IMR-90 (cell line): ENCODE measurements around the gene SLC34A2. TPM values are rescaled to one million over a fixed set of nuclear protein-coding genes. Genes with fewer than 3 reads are reported as not detected.

ENCODE experiments used
- ATAC-seq: fragments of 200-7000 bp; cut with Tn5 transposase; 2 replicates; pipeline ENCODE4 v1.9.1; 2020; ENCODE audit warnings: low read depth, mild to moderate bottlenecking, moderate library complexity
- BruUV-seq: library from RNA; stranded (reverse); fragments of 400-500 nt; replicated peaks from 2 replicates; lab custom pipeline; 2021; lab: Mats Ljungman, UMichigan
- CTCF ChIA-PET: fragments of 300-600 bp; formaldehyde crosslinking; extraction: SDS; loops from one replicate; lab custom pipeline; 2021; ENCODE audit warnings: antibody characterized with exemption; lab: Yijun Ruan, JAX
- POLR2A ChIA-PET: fragments of 300-600 bp; sonication (Branson Sonifier 250); formaldehyde crosslinking; loops from one replicate; lab custom pipeline; 2022; ENCODE audit warnings: antibody characterized with exemption; ENCODE audit not compliant: unreplicated experiment; lab: Charles Lee
- DNase-seq: peaks from one replicate; pipeline ENCODE4 v3.0.0; 2013
- H2AFZ ChIP-seq: replicated peaks from 2 replicates; pipeline ENCODE3; 2013; ENCODE audit warnings: low read length, mild to moderate bottlenecking; ENCODE audit not compliant: poor library complexity
- H2AK5ac ChIP-seq: 2 replicates; pipeline ENCODE4 v1.6.1; 2013; ENCODE audit warnings: low read depth, low read length, inconsistent platforms
- H2AK9ac ChIP-seq: replicated peaks from 2 replicates; pipeline ENCODE3; 2013; ENCODE audit warnings: mild to moderate bottlenecking, low read depth, low read length, moderate library complexity; ENCODE audit not compliant: poor library complexity
- H2BK120ac ChIP-seq: 2 replicates; pipeline ENCODE4 v1.6.1; 2013; ENCODE audit warnings: low read depth, low read length, inconsistent platforms
- H2BK15ac ChIP-seq: 3 replicates; pipeline ENCODE4 v1.6.1; 2013; ENCODE audit warnings: low read depth, low read length, inconsistent platforms
- H2BK20ac ChIP-seq: 2 replicates; pipeline ENCODE4 v1.6.1; 2013; ENCODE audit warnings: low read depth, mild to moderate bottlenecking, inconsistent platforms, low read length, moderate library complexity
- H2BK5ac ChIP-seq: 2 replicates; pipeline ENCODE4 v1.6.1; 2013; ENCODE audit warnings: mild to moderate bottlenecking, low read depth, low read length, inconsistent platforms; ENCODE audit not compliant: poor library complexity, severe bottlenecking
- H3K14ac ChIP-seq: replicated peaks from 2 replicates; pipeline ENCODE4 v1.6.1; 2013; ENCODE audit warnings: low read depth, low read length, inconsistent platforms
- H3K18ac ChIP-seq: 2 replicates; pipeline ENCODE4 v1.6.1; 2013; ENCODE audit warnings: low read depth, low read length, control low read depth
- H3K23ac ChIP-seq: 2 replicates; pipeline ENCODE4 v1.6.1; 2013; ENCODE audit warnings: low read depth, low read length, inconsistent platforms
- H3K27ac ChIP-seq: 2 replicates; pipeline ENCODE4 v1.5.1; 2013; ENCODE audit warnings: mild to moderate bottlenecking, control low read depth, low read length; ENCODE audit not compliant: insufficient read depth
- H3K27me3 ChIP-seq: 2 replicates; pipeline ENCODE4 v1.6.1; 2013; ENCODE audit warnings: low read length; ENCODE audit not compliant: control insufficient read depth, insufficient read depth
- H3K36me3 ChIP-seq: 2 replicates; pipeline ENCODE4 v1.6.1; 2013; ENCODE audit warnings: low read length, mixed read lengths; ENCODE audit not compliant: control insufficient read depth, insufficient read depth
- H3K4ac ChIP-seq: 2 replicates; pipeline ENCODE4 v1.6.1; 2013; ENCODE audit warnings: low read depth, low read length, inconsistent platforms
- H3K4me1 ChIP-seq: 2 replicates; pipeline ENCODE4 v1.6.1; 2013; ENCODE audit warnings: low read length, mixed read lengths; ENCODE audit not compliant: control insufficient read depth, insufficient read depth
- H3K4me2 ChIP-seq: 2 replicates; pipeline ENCODE4 v1.6.1; 2013; ENCODE audit warnings: low read depth, mild to moderate bottlenecking, control low read depth, low read length, moderate library complexity
- H3K4me3 ChIP-seq: 2 replicates; pipeline ENCODE4 v1.5.1; 2013; ENCODE audit warnings: low read depth, mild to moderate bottlenecking, control low read depth, low read length, moderate library complexity; ENCODE audit not compliant: insufficient read depth
- H3K56ac ChIP-seq: 2 replicates; pipeline ENCODE4 v1.6.1; 2013; ENCODE audit warnings: low read length, inconsistent platforms; ENCODE audit not compliant: insufficient read depth; ENCODE audit errors: extremely low read depth
- H3K79me1 ChIP-seq, 2 experiments: 2 replicates each; pipeline ENCODE4 v1.6.1; 2013; ENCODE audit warnings: low read length in 2 of 2, inconsistent platforms in 1 of 2, low read depth in 1 of 2
- H3K9ac ChIP-seq: 2 replicates; pipeline ENCODE4 v1.6.1; 2013; ENCODE audit warnings: low read depth, low read length, control low read depth
- H3K9me1 ChIP-seq: 2 replicates; pipeline ENCODE4 v1.6.1; 2013; ENCODE audit warnings: low read length, inconsistent platforms; ENCODE audit not compliant: insufficient read depth
- H3K9me3 ChIP-seq: 2 replicates; pipeline ENCODE4 v1.6.1; 2013; ENCODE audit warnings: low read length; ENCODE audit not compliant: control insufficient read depth, insufficient read depth
- H4K20me1 ChIP-seq: 2 replicates; pipeline ENCODE4 v1.6.1; 2013; ENCODE audit warnings: low read length, inconsistent platforms; ENCODE audit not compliant: insufficient read depth
- H4K5ac ChIP-seq: 2 replicates; pipeline ENCODE4 v1.6.1; 2013; ENCODE audit warnings: mild to moderate bottlenecking, low read depth, low read length, control low read depth
- H4K8ac ChIP-seq, 2 experiments: 2 replicates each; pipeline ENCODE4 v1.6.1; 2013; ENCODE audit warnings: low read depth in 2 of 2, low read length in 2 of 2, control low read depth in 1 of 2, inconsistent platforms in 1 of 2
- H4K91ac ChIP-seq: 2 replicates; pipeline ENCODE4 v1.6.1; 2013; ENCODE audit warnings: low read depth, low read length, inconsistent platforms; ENCODE audit not compliant: insufficient read depth
- BHLHE40 ChIP-seq: fragments of 150-350 bp; IDR thresholded peaks from 2 replicates; pipeline ENCODE4 v1.6.1; 2016; ENCODE audit warnings: mild to moderate bottlenecking, low read depth, low read length
- CEBPB ChIP-seq: IDR thresholded peaks from 2 replicates; pipeline ENCODE4 v1.6.1; 2012; ENCODE audit warnings: low read depth, low read length, improper control_type of control experiment
- CHD1 ChIP-seq: IDR thresholded peaks from 2 replicates; pipeline ENCODE4 v1.6.1; 2012; ENCODE audit warnings: low read depth, low read length, improper control_type of control experiment
- CTCF ChIP-seq: conservative IDR thresholded peaks from 2 replicates; pipeline ENCODE4 v1.5.1; 2012; ENCODE audit warnings: mild to moderate bottlenecking, low read depth, low read length, improper control_type of control experiment
- FOS ChIP-seq: fragments of 150-350 bp; IDR thresholded peaks from 2 replicates; pipeline ENCODE4 v1.6.1; 2016; ENCODE audit warnings: low read depth, low read length
- MAFK ChIP-seq: IDR thresholded peaks from 2 replicates; pipeline ENCODE4 v1.6.1; 2012; ENCODE audit warnings: low read depth, low read length, improper control_type of control experiment
- MAZ ChIP-seq: IDR thresholded peaks from 2 replicates; pipeline ENCODE4 v1.6.1; 2012; ENCODE audit warnings: low read depth, mild to moderate bottlenecking, low read length, improper control_type of control experiment, moderate library complexity, borderline replicate concordance
- NFE2L2 ChIP-seq: fragments of 150-350 bp; IDR thresholded peaks from 2 replicates; pipeline ENCODE4 v1.6.1; 2016; ENCODE audit warnings: low read depth, mild to moderate bottlenecking, low read length
- POLR2A ChIP-seq: IDR thresholded peaks from 2 replicates; pipeline ENCODE4 v1.6.1; 2012; ENCODE audit warnings: mild to moderate bottlenecking, low read depth, low read length
- RCOR1 ChIP-seq: IDR thresholded peaks from 2 replicates; pipeline ENCODE4 v1.6.1; 2012; ENCODE audit warnings: mild to moderate bottlenecking, low read length, improper control_type of control experiment; ENCODE audit not compliant: insufficient replicate concordance
- SMC3 ChIP-seq: fragments of 150-350 bp; IDR thresholded peaks from 2 replicates; pipeline ENCODE4 v1.6.1; 2016; ENCODE audit warnings: low read depth, mild to moderate bottlenecking, antibody characterized with exemption, low read length, moderate library complexity
- WGBS, 2 experiments: methylation state at CpG; one replicate each; pipeline versions ENCODE4 v1.1.5 to v1.1.7; 2013; ENCODE audit warnings: missing lambda C conversion rate in 2 of 2; ENCODE audit not compliant: insufficient read length in 1 of 2; ENCODE audit errors: extremely low coverage in 2 of 2; 5-methylcytosine and 5-hydroxymethylcytosine counted together
- dilution Hi-C: fragments of 300-500 bp; cut with HindIII; formaldehyde crosslinking; loops from one replicate; pipeline ENCODE4 v1.14.3; 2018; ENCODE audit warnings: low sequenced_read_pairs; ENCODE audit not compliant: unreplicated experiment
- in situ Hi-C: fragments of 300-500 bp; cut with MboI; formaldehyde crosslinking; loops from 3 replicates; pipeline ENCODE4 v1.14.3; 2019; ENCODE audit warnings: low sequenced_read_pairs, inconsistent platforms, mixed read lengths
- intact Hi-C: fragments of 100-400 bp; cut with micrococcal nuclease; formaldehyde crosslinking; loops from 2 replicates; pipeline ENCODE4 v1.10.0; 2022
- polyA plus RNA-seq, 3 experiments: library from polyadenylated mRNA; depleted of rRNA; stranded (reverse); fragments of >200 nt; gene quantifications; 2 replicates each; pipeline ENCODE4 v1.2.3, GENCODE V29; 2012; ENCODE audit warnings: low replicate concordance in 1 of 3
- total RNA-seq: library from RNA; depleted of rRNA; stranded (reverse); fragments of >200 nt; gene quantifications from 2 replicates; pipeline ENCODE4 v1.2.3, GENCODE V29; 2012

Gene SLC34A2
- total and polyA plus RNA-seq, 2 of the 4 experiments (the other 2 are of a cell fraction): not detected

GRCh38 chr4:25676221-25676620 is 20.6 kb downstream of the SLC34A2 start:
- H3K9me3 ChIP-seq: no peaks in the 10 kb centered on the region
- H2BK5ac ChIP-seq: no peak overlapping the region
- H3K23ac ChIP-seq: no peak overlapping the region
- POLR2A ChIA-PET: no interaction called here
- H2BK20ac ChIP-seq: no peak overlapping the region
- no peak for TF ChIP-seq MAZ
- TF ChIP-seq MAFK: no peak
- TF ChIP-seq CEBPB: no peak
- no peak for TF ChIP-seq NFE2L2
- TF ChIP-seq FOS: no peak
- no peak for TF ChIP-seq BHLHE40
- TF ChIP-seq POLR2A: no peak
- no peak for TF ChIP-seq SMC3
- no peak for TF ChIP-seq CTCF
- no peak for TF ChIP-seq RCOR1
- no peak for TF ChIP-seq CHD1
- H2AK9ac ChIP-seq: no peak overlapping the region
- WGBS, 2 experiments: 90% methylated on average over 17 of the region's 30 CpGs; no CpG with 5 or more reads in 1 of the 2 experiments
- H3K4me2 ChIP-seq: no peak overlapping the region
- H3K79me1 ChIP-seq: no peaks in the 10 kb centered on the region
- intact Hi-C loops (no loop called here), dilution Hi-C loops (no loop called here), in situ Hi-C loops (no loop called here)
- H4K91ac ChIP-seq: no peak overlapping the region
- H3K9ac ChIP-seq: no peak overlapping the region
- H2AFZ ChIP-seq: no peak overlapping the region
- H3K36me3 ChIP-seq: no peaks in the 10 kb centered on the region
- no peak for ATAC-seq
- CTCF ChIA-PET: no interaction called here
- H3K4me3 ChIP-seq: no peak overlapping the region
- no peaks in the 10 kb centered on the region for H4K20me1 ChIP-seq
- H3K56ac ChIP-seq: no peak overlapping the region
- no peaks in the 10 kb centered on the region; the same call in 1 of the 2 replicates for H3K27me3 ChIP-seq
- H3K18ac ChIP-seq: no peak overlapping the region
- H4K8ac ChIP-seq: no peak overlapping the region
- no peak overlapping the region for H2AK5ac ChIP-seq
- H3K9me1 ChIP-seq: no peaks in the 10 kb centered on the region
- H3K4me1 ChIP-seq: no peaks in the 10 kb centered on the region
- no peak overlapping the region for H4K5ac ChIP-seq
- H2BK15ac ChIP-seq: no peak overlapping the region
- H2BK120ac ChIP-seq: no peak overlapping the region
- BruUV-seq: no TSS peak
- no peak overlapping the region for H3K14ac ChIP-seq
- DNase-seq: no peak
- H3K27ac ChIP-seq: no peak overlapping the region
- no peak overlapping the region for H3K4ac ChIP-seq
